ENCODE results near the gene H2BK1.

Gene H2BK1

GRCh38 chr7:151210087-151210854 lies at the start of gene H2BK1:
TSS of gene H2BK1 (minus strand) at chr7:151210488. CDS start at chr7:151210318, 170 bp downstream.
- DNase-seq (ENCODE audit: low read depth in 2 of 2, low spot score in 1 of 2): no peak

- no peak for DNase-seq (ENCODE audit: low read depth in 2 of 2, low spot score in 1 of 2)
These were observed 47.7 kb upstream of the H2BK1 start for GRCh38 chr7:151257990-151258389.

- DNase-seq (ENCODE audit: low read depth in 2 of 2, low spot score in 1 of 2): no peak
These were observed 46.2 kb upstream of the H2BK1 start for GRCh38 chr7:151256410-151257045.

- no peak for DNase-seq (ENCODE audit: low read depth in 2 of 2, low spot score in 1 of 2)
These were observed 45.1 kb upstream of the H2BK1 start for GRCh38 chr7:151255390-151255789.

GRCh38 chr7:151254851-151255250 lies 44.6 kb upstream of the H2BK1 start:
- DNase-seq (ENCODE audit: low read depth in 2 of 2, low spot score in 1 of 2): no peak

- DNase-seq (ENCODE audit: low read depth in 2 of 2, low spot score in 1 of 2): no peak
These were observed 44.0 kb upstream of the H2BK1 start for GRCh38 chr7:151254316-151254715.

- DNase-seq (ENCODE audit: low read depth in 2 of 2, low spot score in 1 of 2): no peak
These were observed 42.8 kb upstream of the H2BK1 start for GRCh38 chr7:151252961-151253711.

GRCh38 chr7:151252561-151252835 lies 42.2 kb upstream of the H2BK1 start:
- no peak for DNase-seq (ENCODE audit: low read depth in 2 of 2, low spot score in 1 of 2)

GRCh38 chr7:151251689-151252560 lies 41.6 kb upstream of the H2BK1 start:
- DNase-seq (ENCODE audit: low read depth in 2 of 2, low spot score in 1 of 2): no peak

- no peak for DNase-seq (ENCODE audit: low read depth in 2 of 2, low spot score in 1 of 2)
These were observed 41.0 kb upstream of the H2BK1 start for GRCh38 chr7:151251328-151251688.

GRCh38 chr7:151250181-151251132 lies 40.2 kb upstream of the H2BK1 start:
- no peak for DNase-seq (ENCODE audit: low read depth in 2 of 2, low spot score in 1 of 2)

- DNase-seq (ENCODE audit: low read depth in 2 of 2, low spot score in 1 of 2): no peak
These were observed 39.4 kb upstream of the H2BK1 start for GRCh38 chr7:151249732-151250072.

- no peak for DNase-seq (ENCODE audit: low read depth in 2 of 2, low spot score in 1 of 2)
These were observed 38.9 kb upstream of the H2BK1 start for GRCh38 chr7:151249034-151249731.

- no peak for DNase-seq (ENCODE audit: low read depth in 2 of 2, low spot score in 1 of 2)
These were observed 38.2 kb upstream of the H2BK1 start, which contains the start of gene SMARCD3 for GRCh38 chr7:151248346-151249033. TSS of gene SMARCD3 (minus strand) at chr7:151248694. CDS start at chr7:151248562, 132 bp downstream.

- DNase-seq (ENCODE audit: low read depth in 2 of 2, low spot score in 1 of 2): no peak
These were observed 37.5 kb upstream of the H2BK1 start for GRCh38 chr7:151247611-151248345.

GRCh38 chr7:151246851-151247580 lies 36.7 kb upstream of the H2BK1 start:
- DNase-seq (ENCODE audit: low read depth in 2 of 2, low spot score in 1 of 2): no peak

- DNase-seq (ENCODE audit: low read depth in 2 of 2, low spot score in 1 of 2): no peak
These were observed 36.0 kb upstream of the H2BK1 start for GRCh38 chr7:151246102-151246850.
